Measurements from ENCODE around the gene BRD9.

- TF ChIP-seq, protein P1, sequence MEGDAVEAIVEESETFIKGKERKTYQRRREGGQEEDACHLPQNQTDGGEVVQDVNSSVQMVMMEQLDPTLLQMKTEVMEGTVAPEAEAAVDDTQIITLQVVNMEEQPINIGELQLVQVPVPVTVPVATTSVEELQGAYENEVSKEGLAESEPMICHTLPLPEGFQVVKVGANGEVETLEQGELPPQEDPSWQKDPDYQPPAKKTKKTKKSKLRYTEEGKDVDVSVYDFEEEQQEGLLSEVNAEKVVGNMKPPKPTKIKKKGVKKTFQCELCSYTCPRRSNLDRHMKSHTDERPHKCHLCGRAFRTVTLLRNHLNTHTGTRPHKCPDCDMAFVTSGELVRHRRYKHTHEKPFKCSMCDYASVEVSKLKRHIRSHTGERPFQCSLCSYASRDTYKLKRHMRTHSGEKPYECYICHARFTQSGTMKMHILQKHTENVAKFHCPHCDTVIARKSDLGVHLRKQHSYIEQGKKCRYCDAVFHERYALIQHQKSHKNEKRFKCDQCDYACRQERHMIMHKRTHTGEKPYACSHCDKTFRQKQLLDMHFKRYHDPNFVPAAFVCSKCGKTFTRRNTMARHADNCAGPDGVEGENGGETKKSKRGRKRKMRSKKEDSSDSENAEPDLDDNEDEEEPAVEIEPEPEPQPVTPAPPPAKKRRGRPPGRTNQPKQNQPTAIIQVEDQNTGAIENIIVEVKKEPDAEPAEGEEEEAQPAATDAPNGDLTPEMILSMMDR (IDR thresholded peaks at IDR 0.05), result no peak
- no peak for TF ChIP-seq POLR2A (IDR thresholded peaks at IDR 0.05)
- TF ChIP-seq EP300 (IDR thresholded peaks at IDR 0.05), result no peak
Observed at GRCh38 chr5:883475-884181, 9.0 kb downstream of the BRD9 start.

Data from tibial nerve (tissue), 4 donors.